Nephron progenitor cell (in vitro differentiated cells): ENCODE measurements around the gene PRRX2.

ENCODE experiments used
- DNase-seq: peaks from one replicate; pipeline ENCODE4 v3.0.0; 2021
- H3K27ac Mint-ChIP-seq: 2 replicates; pipeline ENCODE4 v1.8.0; 2021; ENCODE audit warnings: mild to moderate bottlenecking, moderate library complexity, mixed read lengths
- H3K27me3 Mint-ChIP-seq: 2 replicates; pipeline ENCODE4 v1.8.0; 2021; ENCODE audit warnings: mild to moderate bottlenecking, low read depth, mixed read lengths; ENCODE audit not compliant: poor library complexity
- H3K36me3 Mint-ChIP-seq: 2 replicates; pipeline ENCODE4 v1.8.0; 2021; ENCODE audit warnings: low read depth, mixed read lengths
- H3K4me1 Mint-ChIP-seq: 2 replicates; pipeline ENCODE4 v1.8.0; 2021; ENCODE audit warnings: mixed read lengths
- H3K4me3 Mint-ChIP-seq: 2 replicates; pipeline ENCODE4 v1.8.0; 2021; ENCODE audit warnings: mild to moderate bottlenecking, moderate library complexity, mixed read lengths
- H3K9me3 Mint-ChIP-seq: 2 replicates; pipeline ENCODE4 v1.8.0; 2021; ENCODE audit warnings: mild to moderate bottlenecking, moderate library complexity, mixed read lengths
- CTCF ChIP-seq: fragments of 200-600 bp; sonication (generic); IDR thresholded peaks from 2 replicates; pipeline ENCODE4 v1.5.0; 2021; ENCODE audit warnings: antibody characterized with exemption

PRRX2 gene

DNA sequence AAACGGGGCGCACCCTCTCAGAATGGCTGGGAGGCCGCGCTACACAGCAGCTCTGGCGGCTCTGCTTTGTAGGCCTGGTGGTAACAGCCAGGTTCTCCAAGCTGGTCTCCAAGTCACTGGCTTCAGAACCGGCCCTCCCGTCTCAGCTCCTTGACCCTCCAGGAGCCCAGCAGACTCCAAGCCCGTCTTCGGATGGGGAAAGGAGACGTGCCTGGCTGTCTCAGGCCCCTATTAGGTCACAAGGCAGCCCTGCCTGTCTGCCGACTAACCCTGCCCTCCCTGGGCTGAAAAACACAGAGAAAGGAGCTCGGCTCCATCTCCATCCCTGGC, 25.7 kb upstream of the PRRX2 start:
- Mint-ChIP-seq H3K36me3 (peaks cover 23% of the 10 kb centered on the region), H3K4me1 (peaks cover 29% of the 10 kb centered on the region), H3K27me3 (no peaks in the 10 kb centered on the region), H3K4me3 (peak overlapping the region; percentile 88), H3K27ac (no peak overlapping the region), H3K9me3 (no peaks in the 10 kb centered on the region)
- TF ChIP-seq CTCF = no peak
- no peak for DNase-seq

DNA sequence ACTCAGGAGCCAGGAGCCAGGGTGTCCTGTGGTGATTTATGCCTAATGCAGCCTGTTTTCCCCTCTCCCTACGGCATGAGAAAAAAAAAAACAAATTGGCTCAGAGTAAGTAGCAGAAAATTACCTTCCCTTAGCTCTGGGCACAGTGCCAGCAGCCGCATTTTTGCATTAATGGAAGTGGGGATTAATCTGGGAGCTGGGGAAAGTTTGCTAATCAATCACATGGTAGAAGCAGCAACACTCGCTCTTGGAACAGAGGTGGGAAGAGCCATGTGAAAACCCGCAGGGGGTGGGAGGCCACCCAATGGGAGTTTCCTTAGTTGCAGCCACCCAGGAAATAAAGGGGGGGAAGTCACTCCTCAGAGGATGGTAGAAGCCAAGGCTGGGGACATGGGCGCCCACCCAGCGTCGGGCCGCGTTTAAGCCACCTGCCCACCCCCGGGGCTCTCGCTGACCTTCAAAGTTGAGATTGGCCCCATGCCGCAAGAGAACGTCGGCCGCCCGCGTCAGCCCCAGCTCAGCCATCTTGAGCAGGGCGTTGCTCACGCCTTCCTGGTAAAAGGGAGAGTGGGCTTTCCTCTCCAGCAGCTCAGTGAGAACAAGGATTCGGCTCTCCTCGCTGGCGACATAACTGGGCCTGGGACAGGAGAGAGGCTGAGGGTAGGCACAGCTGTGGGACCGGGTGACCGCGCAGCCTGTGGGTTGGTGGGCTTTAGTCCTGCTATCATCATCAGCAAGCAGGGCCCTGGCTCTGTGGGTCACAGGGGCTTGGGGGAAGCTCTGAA, 25.2 kb upstream of the PRRX2 start:
- TF ChIP-seq CTCF = no peak
- no peak for DNase-seq
- Mint-ChIP-seq H3K4me3 (peak overlapping the region; percentile 88), H3K9me3 (no peaks in the 10 kb centered on the region), H3K4me1 (peaks cover 35% of the 10 kb centered on the region), H3K27me3 (no peaks in the 10 kb centered on the region), H3K36me3 (peaks cover 18% of the 10 kb centered on the region), H3K27ac (no peak overlapping the region)

DNA sequence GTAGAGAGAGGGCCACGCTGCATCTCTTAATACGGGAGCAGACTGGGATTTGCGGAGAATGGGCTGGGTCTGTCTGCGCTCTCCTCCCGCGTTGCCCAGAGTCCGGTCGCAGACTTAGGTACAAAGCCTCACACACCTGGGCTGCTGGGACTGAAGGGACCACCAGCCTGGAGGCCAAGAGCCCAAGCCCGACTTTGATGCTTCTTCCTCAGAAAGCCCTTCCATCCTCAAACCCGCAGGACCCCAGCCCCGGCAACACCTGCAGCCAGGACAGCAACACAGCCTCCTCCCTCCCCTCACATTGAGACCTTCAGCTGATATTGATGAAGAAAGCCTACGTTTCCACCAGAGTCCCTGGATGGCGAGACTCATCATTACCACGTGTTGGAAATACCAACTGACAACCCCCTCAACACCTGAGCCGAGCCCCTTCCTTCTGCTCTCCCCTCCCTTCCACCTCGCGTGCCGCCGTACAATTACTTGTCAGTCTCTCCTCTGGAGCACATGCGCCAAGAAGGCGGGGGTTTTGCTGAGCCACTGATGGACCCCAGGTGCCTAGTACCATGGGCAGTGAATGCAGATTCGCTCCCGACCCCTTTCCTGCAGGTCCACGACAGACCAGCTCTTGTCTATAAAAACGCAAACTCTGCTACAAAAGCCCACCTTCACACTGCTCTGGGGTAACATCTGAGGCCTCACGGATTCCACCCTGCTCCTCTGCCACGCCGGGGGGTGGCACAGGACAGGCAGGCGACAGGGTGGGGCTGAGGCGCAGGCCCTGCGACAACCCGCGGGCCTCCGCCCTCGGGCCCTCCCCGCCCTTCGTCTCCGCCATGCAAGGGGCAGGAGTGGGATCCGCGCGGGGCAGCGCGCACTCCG, 24.3 kb upstream of the PRRX2 start:
- Mint-ChIP-seq H3K27ac (peak overlapping the region; percentile 85), H3K27me3 (no peaks in the 10 kb centered on the region), H3K36me3 (peaks cover 12% of the 10 kb centered on the region), H3K9me3 (no peaks in the 10 kb centered on the region), H3K4me3 (peak overlapping the region; percentile 88), H3K4me1 (peaks cover 41% of the 10 kb centered on the region)
- TF ChIP-seq CTCF = no peak
- no peak for DNase-seq

DNA sequence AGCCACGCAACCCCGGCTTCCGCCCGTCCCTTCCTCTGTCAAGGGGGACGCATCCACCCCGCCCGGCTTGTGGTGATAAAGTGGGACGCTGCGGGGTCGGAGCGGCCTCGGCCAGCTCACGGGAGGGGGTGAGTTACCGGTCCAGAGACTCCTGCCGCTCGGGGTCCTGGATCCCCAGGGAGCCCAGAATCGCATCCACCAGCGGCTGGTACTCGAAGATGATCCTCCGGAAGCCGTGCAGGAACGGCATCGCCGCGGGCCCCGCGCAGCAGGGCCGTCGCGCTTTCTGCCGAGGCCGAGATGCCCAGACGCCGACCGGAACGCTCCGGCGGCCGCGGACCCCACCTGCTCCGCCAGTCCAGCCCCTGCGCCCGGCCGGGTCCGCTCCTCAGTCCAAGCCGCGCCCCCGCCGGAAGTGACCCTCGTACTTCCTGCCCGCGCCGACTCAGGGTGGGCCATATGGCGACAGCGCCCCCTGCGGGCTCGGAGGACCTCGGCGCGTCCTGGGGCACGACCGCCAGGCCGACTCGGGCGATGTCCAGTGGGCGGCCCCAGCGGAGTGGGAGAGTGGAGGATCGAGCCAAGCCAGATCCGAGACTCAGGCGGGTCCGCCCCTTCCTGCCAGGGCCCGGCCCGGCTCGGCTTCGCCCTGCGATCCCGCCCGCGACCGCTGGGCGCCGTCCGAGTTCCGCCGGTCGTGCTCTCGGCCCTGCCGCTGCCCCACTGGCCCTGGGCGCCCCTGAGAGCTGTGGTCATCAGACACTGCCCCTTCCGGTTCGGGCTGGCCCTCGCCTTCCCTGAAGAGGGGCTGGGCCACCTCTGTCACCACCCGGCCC, 23.5 kb upstream of the PRRX2 start, which contains the start of gene ASB6:
Gene ASB6 (minus strand): TSS at position 402 of the 836 bp plus-strand sequence. CDS start 152 bp downstream, at position 250.
- Mint-ChIP-seq H3K27ac (peak within 1 kb of the TSS; percentile 85), H3K36me3 (peaks cover 12% of the 10 kb centered on the region), H3K4me3 (peak within 1 kb of the TSS; percentile 88), H3K27me3 (no peaks in the 10 kb centered on the region), H3K9me3 (no peaks in the 10 kb centered on the region), H3K4me1 (peaks cover 48% of the 10 kb centered on the region)
- peak; percentile 99 for TF ChIP-seq CTCF
- DNase-seq = peak; percentile 100

DNA sequence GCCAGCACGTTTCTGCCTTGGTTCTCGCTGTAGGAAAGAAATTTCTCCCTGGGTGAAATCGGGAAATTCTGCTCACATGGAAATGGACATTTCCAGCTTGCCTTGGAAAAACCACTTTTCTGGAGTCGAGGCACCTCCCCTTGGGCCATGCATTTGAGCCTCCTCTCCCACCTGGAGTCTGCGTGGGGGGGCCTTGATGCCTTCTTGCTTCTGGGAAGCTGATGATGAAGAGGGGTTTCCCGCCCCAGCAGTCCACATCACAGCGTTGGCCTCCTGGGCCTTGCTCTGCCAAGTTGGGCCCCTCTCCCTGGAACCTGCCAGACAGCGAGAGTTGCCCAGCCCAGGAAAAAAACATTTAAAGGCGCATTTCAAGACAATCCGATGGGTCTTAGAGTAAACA, 21.7 kb upstream of the PRRX2 start:
- TF ChIP-seq CTCF = no peak
- Mint-ChIP-seq H3K4me3 (no peak overlapping the region), H3K4me1 (peaks cover 66% of the 10 kb centered on the region), H3K36me3 (no peaks in the 10 kb centered on the region), H3K27ac (no peak overlapping the region), H3K27me3 (no peaks in the 10 kb centered on the region), H3K9me3 (peaks cover 4% of the 10 kb centered on the region)
- DNase-seq = no peak
